SU-DHL-6 (cell line): ENCODE results near the gene MSTO1.
A peak's percentile ranks its signal among the peaks of the same experiment; 100 is the strongest.
"Not testable (repeated sequence)": the region's sequence is repeated elsewhere in the genome, so short reads cannot be mapped to it uniquely, and the experiment has no call there.

Source experiments
- H2AFZ ChIP-seq: fragments of 200-600 bp; sonication (generic); 2 replicates; pipeline ENCODE4 v1.6.1; 2014; ENCODE audit warnings: low read depth, mild to moderate bottlenecking, moderate library complexity, mixed read lengths, antibody characterized with exemption, low read length; ENCODE audit not compliant: severe bottlenecking
- H3F3A ChIP-seq: fragments of 200-600 bp; shearing (Covaris generic); 2 replicates; pipeline ENCODE4 v1.6.0; 2016; ENCODE audit warnings: antibody characterized with exemption, mild to moderate bottlenecking; ENCODE audit not compliant: insufficient read depth
- H3K27ac ChIP-seq: fragments of 200-600 bp; sonication (generic); 2 replicates; pipeline ENCODE4 v1.5.1; 2016; ENCODE audit warnings: low read depth, mild to moderate bottlenecking, low read length, moderate library complexity, mixed read lengths
- H3K27me3 ChIP-seq: fragments of 200-600 bp; sonication (generic), shearing (Covaris generic); 2 replicates; pipeline ENCODE4 v1.6.0; 2014; ENCODE audit warnings: mild to moderate bottlenecking, low read length
- H3K36me3 ChIP-seq: fragments of 200-600 bp; sonication (generic); 2 replicates; pipeline ENCODE4 v1.6.1; 2014; ENCODE audit warnings: mild to moderate bottlenecking, low read length, mixed read lengths
- H3K4me2 ChIP-seq: fragments of 300-600, 200-600 bp; shearing (Covaris generic), sonication (generic); 2 replicates; pipeline ENCODE4 v1.6.0; 2014; ENCODE audit warnings: low read length, low read depth, mild to moderate bottlenecking; ENCODE audit not compliant: poor library complexity, severe bottlenecking
- H3K4me3 ChIP-seq: fragments of 200-600 bp; sonication (generic); 2 replicates; pipeline ENCODE4 v1.5.1; 2014; ENCODE audit warnings: antibody characterized with exemption, low read length, mild to moderate bottlenecking, mixed read lengths; ENCODE audit not compliant: insufficient read depth, poor library complexity, severe bottlenecking
- H3K79me2 ChIP-seq: fragments of 200-600 bp; sonication (generic); 2 replicates; pipeline ENCODE4 v1.6.1; 2014; ENCODE audit warnings: mild to moderate bottlenecking, low read length, moderate library complexity; ENCODE audit not compliant: insufficient read depth
- H3K9ac ChIP-seq: fragments of 200-600 bp; sonication (generic); 2 replicates; pipeline ENCODE4 v1.7.0; 2014; ENCODE audit warnings: mild to moderate bottlenecking, low read length
- H3K9me2 ChIP-seq: fragments of 200-600 bp; sonication (generic); replicated peaks from 2 replicates; pipeline ENCODE4 v1.6.1; 2014; ENCODE audit warnings: low read length; ENCODE audit not compliant: insufficient read depth
- H3K9me3 ChIP-seq: fragments of 200-600 bp; sonication (generic); 2 replicates; pipeline ENCODE4 v1.6.1; 2014; ENCODE audit warnings: low read length, mixed read lengths; ENCODE audit not compliant: insufficient read depth
- H4K20me1 ChIP-seq: fragments of 200-600 bp; sonication (generic); 2 replicates; pipeline ENCODE4 v1.6.1; 2014; ENCODE audit warnings: low read depth, mild to moderate bottlenecking, antibody characterized with exemption, low read length, moderate library complexity, mixed read lengths
- EZH2phosphoT487 ChIP-seq: fragments of 200-600 bp; sonication (generic), shearing (Covaris generic); conservative IDR thresholded peaks from 2 replicates; pipeline ENCODE4 v1.6.1; 2018; ENCODE audit warnings: mild to moderate bottlenecking, antibody characterized with exemption, low read length, moderate library complexity, mixed read lengths
- TF ChIP-seq, protein P1 (sequence below): fragments of 200-600 bp; sonication (generic); IDR thresholded peaks from one replicate; pipeline ENCODE4 v1.5.1; 2017; ENCODE audit warnings: antibody characterized with exemption, mild to moderate bottlenecking, low read length, moderate library complexity; ENCODE audit not compliant: insufficient read depth, poor library complexity, severe bottlenecking

Gene MSTO1

DNA sequence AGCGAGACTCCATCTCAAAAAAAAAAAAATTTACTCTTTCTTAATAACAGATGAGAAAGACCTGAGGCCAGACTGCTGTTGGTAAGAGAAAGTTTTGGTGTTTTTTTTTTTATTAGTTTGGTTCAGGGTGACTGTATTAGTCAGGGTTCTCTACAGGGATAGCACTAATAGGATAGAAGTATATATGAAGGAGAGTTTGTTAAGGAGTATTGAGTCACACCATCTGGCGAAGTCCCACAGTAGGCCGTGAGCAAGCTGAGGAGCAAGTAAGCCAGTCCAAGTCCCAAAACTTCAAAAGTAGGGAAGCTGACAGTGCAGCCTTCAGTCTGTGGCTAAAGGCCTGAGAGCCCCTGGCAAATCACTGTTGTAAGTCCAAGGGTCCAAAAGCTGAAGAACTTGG, 20.7 kb upstream of the MSTO1 start:
- not testable (repeated sequence) for H3F3A ChIP-seq, H4K20me1 ChIP-seq, H3K9me3 ChIP-seq, H3K27me3 ChIP-seq, H2AFZ ChIP-seq, H3K9me2 ChIP-seq, H3K36me3 ChIP-seq, H3K4me3 ChIP-seq, H3K27ac ChIP-seq, H3K79me2 ChIP-seq, H3K9ac ChIP-seq, H3K4me2 ChIP-seq

DNA sequence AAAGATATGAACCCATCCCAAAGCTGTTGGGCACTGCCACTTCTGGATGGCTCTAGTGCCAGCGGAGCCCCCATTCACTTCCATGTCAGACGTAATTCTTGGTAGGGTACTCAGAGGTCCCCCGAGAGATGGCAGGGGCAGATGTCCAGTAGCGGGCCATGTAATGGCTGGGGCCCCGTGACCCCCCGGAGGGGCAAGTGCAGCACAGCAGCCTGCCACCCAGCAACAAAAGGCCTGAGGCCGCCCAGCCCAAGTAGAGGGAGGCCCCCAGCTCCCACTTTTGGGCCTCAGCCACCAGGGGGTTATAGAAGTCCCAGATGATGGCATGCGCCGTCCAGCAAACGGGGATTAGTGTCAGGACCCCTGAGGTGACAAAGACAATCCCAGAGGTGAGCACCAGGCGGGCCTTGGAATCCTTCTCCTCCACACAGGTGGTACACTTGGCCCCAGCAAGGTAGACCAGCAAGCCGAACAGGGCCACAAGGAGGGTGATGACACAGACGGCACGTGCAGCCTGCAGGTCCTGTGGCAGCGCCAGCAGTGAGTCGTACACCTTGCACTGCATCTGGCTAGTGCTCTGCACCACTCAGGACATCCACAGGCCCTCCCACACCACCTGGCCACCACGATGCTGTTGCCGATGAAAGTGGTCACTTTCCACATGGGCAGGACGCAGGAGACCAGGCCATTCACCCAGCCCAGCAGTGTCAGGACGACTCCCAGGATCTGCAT, 19.3 kb upstream of the MSTO1 start:
- H3K27ac ChIP-seq, H3K36me3 ChIP-seq, H4K20me1 ChIP-seq, H3K79me2 ChIP-seq, H3K9ac ChIP-seq, H3K4me2 ChIP-seq, H3K9me2 ChIP-seq, H3F3A ChIP-seq, H3K4me3 ChIP-seq, H3K9me3 ChIP-seq, H2AFZ ChIP-seq, H3K27me3 ChIP-seq: not testable (repeated sequence)

GRCh38 chr1:155591770-155592169, 18.2 kb upstream of the MSTO1 start:
- no peak overlapping the region for H3K4me3 ChIP-seq
- H4K20me1 ChIP-seq, result no peaks in the 10 kb centered on the region
- H3K36me3 ChIP-seq, result no peaks in the 10 kb centered on the region
- H3K9ac ChIP-seq, result no peak overlapping the region
- H3K79me2 ChIP-seq, result no peaks in the 10 kb centered on the region
- H3F3A ChIP-seq, result no peaks in the 10 kb centered on the region
- H2AFZ ChIP-seq, result no peak overlapping the region
- no peak overlapping the region for H3K4me2 ChIP-seq
- no peaks in the 10 kb centered on the region for H3K27me3 ChIP-seq
- H3K9me2 ChIP-seq, result no peaks in the 10 kb centered on the region
- TF ChIP-seq EZH2phosphoT487, result no peak
- TF ChIP-seq, protein P1, sequence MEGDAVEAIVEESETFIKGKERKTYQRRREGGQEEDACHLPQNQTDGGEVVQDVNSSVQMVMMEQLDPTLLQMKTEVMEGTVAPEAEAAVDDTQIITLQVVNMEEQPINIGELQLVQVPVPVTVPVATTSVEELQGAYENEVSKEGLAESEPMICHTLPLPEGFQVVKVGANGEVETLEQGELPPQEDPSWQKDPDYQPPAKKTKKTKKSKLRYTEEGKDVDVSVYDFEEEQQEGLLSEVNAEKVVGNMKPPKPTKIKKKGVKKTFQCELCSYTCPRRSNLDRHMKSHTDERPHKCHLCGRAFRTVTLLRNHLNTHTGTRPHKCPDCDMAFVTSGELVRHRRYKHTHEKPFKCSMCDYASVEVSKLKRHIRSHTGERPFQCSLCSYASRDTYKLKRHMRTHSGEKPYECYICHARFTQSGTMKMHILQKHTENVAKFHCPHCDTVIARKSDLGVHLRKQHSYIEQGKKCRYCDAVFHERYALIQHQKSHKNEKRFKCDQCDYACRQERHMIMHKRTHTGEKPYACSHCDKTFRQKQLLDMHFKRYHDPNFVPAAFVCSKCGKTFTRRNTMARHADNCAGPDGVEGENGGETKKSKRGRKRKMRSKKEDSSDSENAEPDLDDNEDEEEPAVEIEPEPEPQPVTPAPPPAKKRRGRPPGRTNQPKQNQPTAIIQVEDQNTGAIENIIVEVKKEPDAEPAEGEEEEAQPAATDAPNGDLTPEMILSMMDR, result peak; percentile 29
- H3K27ac ChIP-seq, result no peak overlapping the region
- no peaks in the 10 kb centered on the region for H3K9me3 ChIP-seq

DNA sequence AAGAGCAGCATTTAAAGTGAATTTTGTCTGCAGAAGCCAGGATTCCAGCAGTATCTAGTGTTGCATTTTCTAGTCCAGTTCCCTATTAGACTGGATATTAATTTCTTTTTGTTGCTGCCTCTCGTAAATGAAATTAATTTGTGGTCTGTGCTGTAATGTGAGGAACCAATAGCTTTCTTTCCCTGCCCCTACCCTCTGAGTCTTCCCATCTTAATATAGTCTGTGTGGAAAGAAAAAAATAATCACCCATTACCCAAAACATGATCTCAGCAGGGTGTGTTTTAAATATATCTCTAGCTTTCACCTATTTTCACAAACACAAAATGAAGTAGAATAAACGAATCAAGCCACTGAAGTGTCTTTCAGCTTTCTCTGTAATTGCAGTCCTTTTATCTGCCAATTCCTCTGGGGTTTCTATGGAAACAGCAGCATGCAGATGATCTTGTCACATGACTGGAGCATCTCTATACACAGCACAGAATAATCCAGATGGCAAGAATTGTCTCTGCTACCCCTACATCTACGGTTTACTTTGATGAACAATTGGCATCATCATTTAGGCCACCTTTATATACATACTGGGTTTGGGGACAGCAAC, 14.0 kb upstream of the MSTO1 start:
- H3K27ac ChIP-seq, H3K9me2 ChIP-seq, H3K9ac ChIP-seq, H4K20me1 ChIP-seq, H3K9me3 ChIP-seq, H3K4me3 ChIP-seq, H3F3A ChIP-seq, H2AFZ ChIP-seq, H3K79me2 ChIP-seq, H3K36me3 ChIP-seq, H3K27me3 ChIP-seq, H3K4me2 ChIP-seq: not testable (repeated sequence)

GRCh38 chr1:155596864-155597263, 13.2 kb upstream of the MSTO1 start:
- H3K36me3 ChIP-seq, result no peaks in the 10 kb centered on the region
- H2AFZ ChIP-seq, result no peak overlapping the region
- H3K27me3 ChIP-seq, result no peaks in the 10 kb centered on the region
- H4K20me1 ChIP-seq, result no peaks in the 10 kb centered on the region
- H3K79me2 ChIP-seq, result no peaks in the 10 kb centered on the region
- no peak overlapping the region for H3K27ac ChIP-seq
- H3K9me3 ChIP-seq, result no peaks in the 10 kb centered on the region
- no peak overlapping the region for H3K4me2 ChIP-seq
- no peak overlapping the region for H3K4me3 ChIP-seq
- no peak overlapping the region for H3K9ac ChIP-seq
- H3F3A ChIP-seq, result no peaks in the 10 kb centered on the region
- no peaks in the 10 kb centered on the region for H3K9me2 ChIP-seq
- TF ChIP-seq, protein P1, result no peak
- TF ChIP-seq EZH2phosphoT487, result no peak
